Stimulated activated CD8-positive, alpha-beta memory T cell treated with anti-CD3 and anti-CD28 coated beads, Interleukin-15, amount 100 ng/mL, for 24 hours (primary cell): Measurements from ENCODE around the gene FAT3.

Experiments
- DNase-seq: peaks from one replicate; pipeline ENCODE4 v3.0.0-alpha.2; 2020; ENCODE audit warnings: low read depth

Gene FAT3

GRCh38 chr11:92224407-92225124 lies at the start of gene FAT3:
Gene FAT3, plus strand, starts transcription at chr11:92224818. Its CDS starts 127,295 bp downstream, at chr11:92352113.
- DNase-seq: no peak

- DNase-seq: no peak
These were observed 45.5 kb upstream of the FAT3 start for GRCh38 chr11:92179017-92179670.

GRCh38 chr11:92180226-92180625 lies 44.4 kb upstream of the FAT3 start:
- no peak for DNase-seq

GRCh38 chr11:92180664-92181251 lies 43.9 kb upstream of the FAT3 start:
- no peak for DNase-seq

- DNase-seq: no peak
These were observed 33.9 kb upstream of the FAT3 start for GRCh38 chr11:92190535-92191206.

GRCh38 chr11:92192141-92192540 lies 32.5 kb upstream of the FAT3 start:
- DNase-seq: no peak

GRCh38 chr11:92198268-92198667 lies 26.4 kb upstream of the FAT3 start:
- DNase-seq: no peak

GRCh38 chr11:92199991-92200390 lies 24.6 kb upstream of the FAT3 start:
- no peak for DNase-seq

- DNase-seq: no peak
These were observed 19.9 kb upstream of the FAT3 start for GRCh38 chr11:92204731-92205130.

- no peak for DNase-seq
These were observed 18.2 kb upstream of the FAT3 start for GRCh38 chr11:92206441-92206840.

- no peak for DNase-seq
These were observed 12.9 kb upstream of the FAT3 start for GRCh38 chr11:92211576-92212167.

- no peak for DNase-seq
These were observed 12.1 kb upstream of the FAT3 start for GRCh38 chr11:92212530-92212929.

GRCh38 chr11:92216789-92217188 lies 7.8 kb upstream of the FAT3 start:
- no peak for DNase-seq

GRCh38 chr11:92219476-92219875 lies 5.1 kb upstream of the FAT3 start:
- no peak for DNase-seq

- DNase-seq: no peak
These were observed 1.9 kb upstream of the FAT3 start for GRCh38 chr11:92222701-92223100.

- no peak for DNase-seq
These were observed 588 bp upstream of the FAT3 start for GRCh38 chr11:92224054-92224406.

- DNase-seq: no peak
These were observed 528 bp downstream of the FAT3 start for GRCh38 chr11:92225125-92225567.

- no peak for DNase-seq
These were observed 1.1 kb downstream of the FAT3 start for GRCh38 chr11:92225568-92226330.

- DNase-seq: no peak
These were observed 2.0 kb downstream of the FAT3 start for GRCh38 chr11:92226331-92227229.

- no peak for DNase-seq
These were observed 2.7 kb downstream of the FAT3 start for GRCh38 chr11:92227230-92227814.
